HG03039 (cell line): Measurements from ENCODE around the gene TAP2.

Experiments
- ATAC-seq: cut with Tn5 transposase; IDR thresholded peaks from one replicate; pipeline ENCODE4 v1.9.1; 2021; ENCODE audit warnings: mild to moderate bottlenecking, moderate library complexity; ENCODE audit not compliant: unreplicated experiment

TAP2 gene

GRCh38 chr6:32854376-32855178 lies 16.0 kb upstream of the TAP2 start:
- peak; percentile 8 for ATAC-seq

DNA sequence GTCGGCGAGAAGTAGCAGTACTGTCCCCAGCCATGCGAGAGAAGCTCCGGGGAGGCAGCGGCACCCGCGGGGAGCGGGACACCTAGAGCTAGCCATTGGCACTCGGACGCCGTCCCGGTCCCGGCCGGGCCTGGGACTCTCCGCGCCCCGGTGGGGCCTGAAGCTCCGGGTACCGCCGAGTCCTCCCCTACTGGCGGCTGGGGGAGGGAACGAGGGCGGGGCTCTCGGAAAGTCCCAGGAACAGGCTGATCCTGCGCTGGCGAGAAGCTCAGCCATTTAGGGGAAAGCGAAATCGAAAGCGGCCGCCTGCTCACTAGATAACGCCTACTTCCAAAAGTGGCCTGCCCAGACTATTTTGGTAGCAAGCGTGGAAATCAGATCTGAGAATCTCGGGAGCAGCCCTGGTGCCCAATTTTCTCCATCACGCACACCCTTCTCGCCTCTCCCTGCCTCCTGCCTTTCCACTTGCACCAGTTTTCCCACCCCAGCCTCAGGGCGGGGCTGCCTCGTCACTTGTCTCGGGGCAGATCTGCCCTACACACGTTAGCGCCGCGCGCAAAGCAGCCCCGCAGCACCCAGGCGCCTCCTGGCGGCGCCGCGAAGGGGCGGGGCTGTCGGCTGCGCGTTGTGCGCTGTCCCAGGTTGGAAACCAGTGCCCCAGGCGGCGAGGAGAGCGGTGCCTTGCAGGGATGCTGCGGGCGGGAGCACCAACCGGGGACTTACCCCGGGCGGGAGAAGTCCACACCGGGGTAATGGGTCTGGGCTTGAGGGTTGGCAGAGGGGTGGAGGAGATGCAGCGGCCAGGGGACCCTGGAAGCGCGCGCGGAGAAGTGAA lies 15.2 kb upstream of the TAP2 start, which contains the start of the genes PSMB9 and TAP1:
Gene PSMB9, plus strand, starts transcription at position 652 of the 835 bp plus-strand sequence. Its CDS starts 38 bp downstream, at position 690.
Gene TAP1, minus strand, starts transcription at position 164 of the 835 bp plus-strand sequence. Its CDS starts 68 bp downstream, at position 96.
- ATAC-seq = peak; percentile 73

DNA sequence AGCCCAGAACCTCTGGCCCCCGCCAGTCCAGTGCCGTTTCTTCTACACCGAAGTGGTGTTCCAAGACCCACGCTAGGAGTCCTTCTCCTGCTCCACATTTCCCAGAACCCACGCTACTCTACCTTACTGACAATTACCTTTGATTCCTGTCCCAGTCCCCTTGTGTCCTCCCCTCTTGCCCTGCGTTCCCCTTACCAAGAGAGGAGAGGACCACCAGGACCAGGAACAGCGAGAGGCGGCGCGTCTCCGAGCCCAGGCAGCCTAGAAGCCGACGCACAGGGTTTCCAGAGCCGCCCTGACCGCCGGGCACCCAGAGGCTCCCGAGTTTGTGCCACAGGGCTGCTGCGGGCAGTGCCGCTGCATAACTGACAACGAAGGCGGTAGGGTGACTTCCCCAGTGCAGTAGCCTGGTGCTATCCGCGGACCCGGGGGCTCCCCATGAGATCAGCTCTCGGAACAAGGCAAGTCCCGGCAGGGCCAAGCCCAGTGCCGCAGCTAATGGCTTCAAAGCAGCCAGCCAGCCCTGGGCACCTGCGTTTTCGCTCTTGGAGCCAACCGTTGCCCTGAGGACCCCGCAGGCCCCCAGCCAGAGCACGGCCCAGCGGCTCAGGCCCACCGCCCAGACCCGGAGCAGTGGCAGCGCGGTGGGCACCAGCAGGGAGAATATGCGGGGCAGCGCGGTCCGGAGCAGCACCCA lies 14.5 kb upstream of the TAP2 start:
- peak; percentile 20 for ATAC-seq

DNA sequence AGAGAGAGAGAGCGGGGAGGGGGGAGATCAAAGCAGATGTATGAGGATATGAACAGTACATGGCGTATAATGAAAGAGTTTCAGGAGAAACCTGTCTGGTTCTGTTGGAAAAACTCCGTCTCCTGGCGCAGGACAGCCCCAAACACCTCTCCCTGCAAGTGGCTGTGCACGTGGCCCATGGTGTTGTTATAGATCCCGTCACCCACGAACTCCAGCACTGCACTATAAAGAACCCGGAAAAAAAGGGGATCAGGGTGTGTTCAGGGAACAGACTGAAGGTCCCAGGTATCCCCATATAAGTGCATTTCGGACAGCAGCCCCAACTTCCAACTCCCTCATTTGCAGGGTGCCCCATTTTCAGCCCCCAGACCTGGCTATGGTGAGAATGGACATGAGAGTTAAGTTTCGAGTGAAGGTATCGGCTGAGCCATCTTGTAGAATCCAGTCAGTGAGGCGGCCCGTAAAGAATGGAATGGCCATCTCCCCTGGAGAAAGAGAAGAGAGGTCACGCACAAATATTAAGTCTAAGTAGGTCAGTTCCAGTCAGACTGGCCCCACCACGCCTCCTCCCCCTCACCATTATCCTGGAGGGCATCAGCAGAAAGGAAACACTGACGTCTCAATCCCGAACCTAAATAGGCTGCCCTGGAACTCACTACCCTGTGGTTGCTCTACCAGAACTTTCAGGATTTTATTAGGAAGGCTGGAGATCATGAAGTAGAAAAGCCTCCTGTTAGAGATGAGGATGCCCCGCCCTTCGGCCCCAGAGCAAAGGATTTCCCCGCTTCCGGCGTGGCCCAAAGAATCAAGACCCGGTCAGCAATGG lies 13.7 kb upstream of the TAP2 start:
- ATAC-seq = no peak

DNA sequence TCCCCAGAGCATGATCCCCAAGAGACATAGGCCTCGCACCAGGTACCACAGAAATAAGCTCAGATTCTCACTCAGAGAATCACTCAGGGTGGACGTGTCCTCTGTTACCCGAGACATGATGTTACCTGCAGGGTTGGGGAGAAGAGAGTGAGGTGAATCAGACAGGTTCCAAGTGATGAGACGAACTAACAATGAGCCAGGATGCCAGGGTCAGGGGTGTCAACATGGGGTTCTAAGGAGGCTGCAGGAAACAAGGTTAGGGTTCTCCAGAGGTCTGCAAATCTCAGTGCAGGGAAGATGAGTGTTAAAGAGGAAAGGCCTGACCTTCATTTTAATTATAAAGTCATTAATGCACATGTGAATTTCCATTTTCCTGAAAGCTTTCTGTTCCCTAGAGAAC lies 12.5 kb upstream of the TAP2 start:
- no peak for ATAC-seq

DNA sequence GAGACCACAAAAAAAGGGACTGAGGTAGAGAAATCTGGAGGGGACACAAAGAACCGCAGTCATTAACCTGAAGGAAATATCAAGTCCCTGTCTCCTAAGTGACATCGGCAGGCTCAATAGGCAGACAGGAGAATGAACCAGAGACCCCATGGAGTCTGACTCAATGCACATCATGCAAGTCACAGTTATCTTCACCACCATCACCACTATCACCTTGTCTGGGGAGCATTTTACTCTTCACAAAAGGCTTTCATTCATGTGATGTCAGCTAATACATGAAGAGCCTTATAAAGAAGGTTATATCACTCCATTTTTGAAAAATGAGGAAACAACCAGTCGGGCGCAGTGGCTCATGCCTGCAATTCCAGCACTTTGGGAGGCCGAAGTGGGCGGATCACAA lies 10.6 kb upstream of the TAP2 start:
- no peak for ATAC-seq

- ATAC-seq = no peak
These were observed 9.3 kb upstream of the TAP2 start for GRCh38 chr6:32847795-32848194.

- no peak for ATAC-seq
These were observed 8.5 kb upstream of the TAP2 start for GRCh38 chr6:32847004-32847403.

- ATAC-seq = no peak
These were observed 6.9 kb upstream of the TAP2 start for GRCh38 chr6:32845384-32845884.

GRCh38 chr6:32844839-32845383 lies 6.4 kb upstream of the TAP2 start:
- no peak for ATAC-seq

DNA sequence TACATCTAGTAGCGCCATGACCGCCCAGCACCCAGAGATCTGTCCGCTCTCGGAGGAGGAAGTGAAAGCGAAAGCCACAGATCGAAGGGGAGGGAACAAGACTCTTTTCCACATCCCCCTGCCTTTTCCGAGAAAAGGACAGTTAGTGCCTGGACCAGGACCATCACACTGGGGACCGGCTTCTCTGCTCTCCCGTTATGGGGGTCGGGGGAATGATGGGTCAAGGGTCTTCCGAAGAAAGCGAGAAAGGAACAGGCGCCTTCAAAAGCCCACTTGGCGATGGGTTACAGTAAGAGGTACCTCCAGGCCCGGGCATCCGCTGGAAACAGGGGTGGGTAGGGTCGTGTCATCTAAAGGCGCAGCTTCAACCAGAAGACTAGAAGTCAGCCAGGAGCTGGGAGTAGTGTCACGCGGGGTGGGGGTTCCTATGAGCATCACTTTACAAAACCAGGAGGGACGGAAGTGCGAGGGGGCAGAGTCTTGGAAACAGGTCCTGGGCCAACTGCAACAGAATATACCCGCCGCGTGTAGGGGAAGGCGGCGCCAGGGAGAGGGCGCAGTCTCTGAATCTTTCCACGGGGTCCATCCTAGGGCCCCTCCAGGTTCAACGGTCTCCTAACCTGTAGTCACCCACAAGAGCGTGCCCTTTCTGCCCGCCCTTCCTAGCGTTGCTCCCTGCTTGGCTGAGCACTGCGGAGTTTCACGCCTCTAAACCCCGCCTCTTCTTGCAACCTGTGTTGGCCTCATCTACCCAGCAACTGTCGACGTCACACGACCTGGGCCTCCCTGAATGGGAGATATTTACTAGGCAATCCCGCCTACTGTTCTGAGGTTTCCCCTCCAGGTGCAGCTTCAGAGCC lies 5.7 kb upstream of the TAP2 start, which contains the start of gene PSMB8:
Gene PSMB8, minus strand, starts transcription at position 69 of the 860 bp plus-strand sequence. Its CDS starts 51 bp downstream, at position 18.
- ATAC-seq = peak; percentile 60

- ATAC-seq = no peak
These were observed 4.9 kb upstream of the TAP2 start for GRCh38 chr6:32843331-32843978.

- no peak for ATAC-seq
These were observed 4.2 kb upstream of the TAP2 start for GRCh38 chr6:32842690-32843089.

DNA sequence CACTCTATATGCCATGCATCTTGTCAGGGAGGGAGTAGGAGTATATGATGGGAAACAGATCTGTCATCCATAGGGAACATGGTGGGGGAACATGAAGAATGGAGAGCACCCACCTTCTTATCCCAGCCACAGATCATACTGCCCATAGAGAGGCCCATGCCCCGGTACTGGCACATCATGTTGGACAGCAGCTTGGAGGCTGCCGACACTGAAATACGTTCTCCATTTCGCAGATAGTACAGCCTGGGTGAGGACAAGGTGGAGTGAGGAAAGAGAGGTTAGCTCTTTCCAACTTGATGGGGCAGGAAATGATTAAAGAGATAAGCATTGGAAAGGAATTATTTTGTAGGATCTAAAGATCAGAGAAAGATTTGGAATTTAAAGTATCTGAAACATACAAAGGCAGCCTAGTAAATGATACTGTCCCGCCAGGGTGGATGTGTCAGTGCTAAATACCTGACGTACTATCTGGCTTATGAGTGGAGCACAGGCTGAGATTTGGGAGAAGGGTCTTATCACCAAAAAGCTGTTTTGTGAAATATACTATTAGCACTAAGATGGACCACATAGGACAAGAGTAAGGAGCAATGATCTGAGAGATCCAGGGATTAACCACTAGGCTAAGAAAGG lies 3.6 kb upstream of the TAP2 start:
- ATAC-seq = no peak

DNA sequence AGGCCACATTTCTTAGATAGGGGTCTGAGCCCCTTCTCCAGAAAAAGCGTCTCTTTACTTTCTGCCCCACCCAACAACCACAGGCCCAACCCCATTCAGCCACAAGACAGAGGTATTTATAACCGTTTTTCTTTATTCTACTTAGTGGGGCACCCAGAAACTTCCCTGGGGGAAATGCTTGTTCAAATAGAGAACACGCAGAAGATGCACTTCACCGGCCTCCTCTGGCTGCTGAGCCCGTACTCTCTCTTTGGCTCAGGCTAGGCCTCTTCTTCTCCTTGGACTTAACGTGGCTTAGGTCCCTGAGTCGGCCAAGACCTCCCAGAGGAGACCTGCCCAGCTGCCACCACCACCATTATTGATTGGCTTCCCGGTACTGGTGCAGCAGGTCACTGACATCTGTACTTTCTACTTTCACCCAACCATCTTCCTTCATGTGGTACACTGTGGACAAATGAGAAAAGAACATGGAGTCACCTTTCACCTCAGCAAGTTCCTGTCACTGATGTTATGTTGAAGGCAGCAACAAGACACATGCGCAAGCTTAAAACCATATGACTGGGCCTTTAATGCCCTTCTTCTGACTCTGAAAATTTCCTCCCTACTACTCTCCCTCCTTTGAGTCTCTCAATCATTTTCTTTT lies 2.2 kb upstream of the TAP2 start:
- ATAC-seq = no peak

- ATAC-seq = no peak
These were observed 817 bp upstream of the TAP2 start for GRCh38 chr6:32839356-32839755.

GRCh38 chr6:32837651-32838113 lies 857 bp downstream of the TAP2 start:
- no peak for ATAC-seq
